A549 (cell line): ENCODE data around the gene OSBPL6. TPM values are rescaled to one million over a fixed set of nuclear protein-coding genes. Genes with fewer than 3 reads are reported as not detected.

Experiments used
- ATAC-seq, 2 experiments: fragments of 200-7000 bp in 1 of 2; fragments of >200 bp in 1 of 2; cut with Nextera tagmentation in 1 of 2; cut with Tn5 transposase in 1 of 2; 3 replicates each; pipeline versions ENCODE4 v1.8.0 to v1.9.1; 2018 to 2020; ENCODE audit warnings: mild to moderate bottlenecking in 1 of 2, moderate library complexity in 1 of 2
- CTCF ChIA-PET: fragments of 300-600 bp; sonication (Branson Sonifier 250); formaldehyde crosslinking; extraction: SDS; loops from one replicate; lab custom pipeline; 2021; ENCODE audit warnings: antibody characterized with exemption, inconsistent platforms; lab: Yijun Ruan, JAX
- POLR2A ChIA-PET: fragments of 350-600 bp; formaldehyde crosslinking; extraction: SDS; loops from one replicate; lab custom pipeline; 2021; ENCODE audit warnings: antibody characterized with exemption, inconsistent platforms; lab: Yijun Ruan, JAX
- DNase-seq, 2 experiments: peaks; one replicate each; pipeline versions ENCODE4 v3.0.0 to v3.0.0-alpha.2; 2011 to 2016; ENCODE audit warnings: low read depth in 1 of 2, low spot score in 1 of 2
- FAIRE-seq: peaks from 2 replicates; lab custom pipeline; 2011; peaks lifted over from hg19 to GRCh38; lab: Jason Lieb, UNC
- H3K27ac ChIP-seq, 2 experiments: fragments of >200 bp; sonication (Bioruptor Twin); formaldehyde crosslinking; 3 replicates each; pipeline ENCODE4 v1.5.1; 2016 to 2017
- H3K4me1 ChIP-seq: fragments of >200 bp; sonication (Bioruptor Twin); formaldehyde crosslinking; 3 replicates; pipeline ENCODE4 v1.6.1; 2016
- H3K4me2 ChIP-seq: fragments of >200 bp; sonication (Bioruptor Twin); formaldehyde crosslinking; 3 replicates; pipeline ENCODE4 v1.6.1; 2016
- H3K4me3 ChIP-seq: fragments of >200 bp; sonication (Bioruptor Twin); formaldehyde crosslinking; 3 replicates; pipeline ENCODE4 v1.5.1; 2016
- H3K9me3 ChIP-seq: fragments of >200 bp; sonication (Bioruptor Twin); formaldehyde crosslinking; 3 replicates; pipeline ENCODE4 v1.6.1; 2016
- CBX2 ChIP-seq: fragments of 200-600 bp; sonication (generic); IDR thresholded peaks from 2 replicates; pipeline ENCODE4 v1.6.1; 2016; ENCODE audit warnings: low read depth, mild to moderate bottlenecking, borderline replicate concordance
- CEBPB ChIP-seq, 2 experiments: fragments of >200 bp in 1 of 2; sonication (Bioruptor Twin) in 1 of 2; formaldehyde crosslinking in 1 of 2; IDR thresholded peaks; 2 replicates each; pipeline ENCODE4 v1.6.1; 2012 to 2016
- EHF ChIP-seq: fragments of 250-450 bp; sonication (Bioruptor Pico); IDR thresholded peaks from 2 replicates; pipeline ENCODE4 v1.5.0; 2020; ENCODE audit warnings: mild to moderate bottlenecking
- FOSL2 ChIP-seq, 2 experiments: fragments of 450-650 bp in 1 of 2; fragments of >200 bp in 1 of 2; sonication (Bioruptor Twin) in 1 of 2; formaldehyde crosslinking; IDR thresholded peaks; 2 replicates each; pipeline versions ENCODE4 v1.5.0 to v1.6.1; 2016 to 2020; ENCODE audit warnings: mild to moderate bottlenecking in 1 of 2, moderate library complexity in 1 of 2
- GATA3 ChIP-seq: IDR thresholded peaks from 2 replicates; pipeline ENCODE4 v1.6.1; 2012; ENCODE audit warnings: borderline replicate concordance
- HDAC2 ChIP-seq: fragments of 200-600 bp; sonication (generic); IDR thresholded peaks from 2 replicates; pipeline ENCODE4 v1.6.1; 2016
- HES2 ChIP-seq: fragments of >200 bp; sonication (Bioruptor Twin); formaldehyde crosslinking; IDR thresholded peaks from 2 replicates; pipeline ENCODE4 v1.6.1; 2016
- HOXB5 ChIP-seq: fragments of 250-450 bp; sonication (Bioruptor Pico); IDR thresholded peaks from 2 replicates; pipeline ENCODE4 v1.5.0; 2020; ENCODE audit warnings: mild to moderate bottlenecking, moderate library complexity
- JUN ChIP-seq, 2 experiments: fragments of >200 bp; sonication (Bioruptor Twin); formaldehyde crosslinking; IDR thresholded peaks; 2 replicates in 1 of 2; 3 replicates in 1 of 2; pipeline ENCODE4 v1.6.1; 2016 to 2017
- JUNB ChIP-seq: fragments of >200 bp; sonication (Bioruptor Twin); formaldehyde crosslinking; IDR thresholded peaks from 2 replicates; pipeline ENCODE4 v1.6.1; 2016
- KDM5A ChIP-seq: fragments of 200-600 bp; sonication (generic); IDR thresholded peaks from 2 replicates; pipeline ENCODE4 v1.6.1; 2016; ENCODE audit warnings: antibody characterized with exemption, mild to moderate bottlenecking
- MAX ChIP-seq: IDR thresholded peaks from 2 replicates; pipeline ENCODE4 v1.6.1; 2012
- MAZ ChIP-seq: fragments of 150-350 bp; IDR thresholded peaks from 2 replicates; pipeline ENCODE4 v1.6.1; 2014; ENCODE audit warnings: antibody characterized with exemption, low read depth, low read length, borderline replicate concordance
- NFE2L2 ChIP-seq: fragments of 150-350 bp; conservative IDR thresholded peaks from 2 replicates; pipeline ENCODE4 v1.6.1; 2014; ENCODE audit warnings: low read length
- NR3C1 ChIP-seq: fragments of >200 bp; sonication (Bioruptor Twin); formaldehyde crosslinking; IDR thresholded peaks from 3 replicates; pipeline ENCODE4 v1.6.1; 2017
- RAD21 ChIP-seq, 2 experiments: fragments of >200 bp in 1 of 2; sonication (Bioruptor Twin) in 1 of 2; formaldehyde crosslinking in 1 of 2; IDR thresholded peaks in 1 of 2; conservative IDR thresholded peaks in 1 of 2; 2 replicates in 1 of 2; 3 replicates in 1 of 2; pipeline ENCODE4 v1.6.1; 2012 to 2018; ENCODE audit warnings: inconsistent platforms in 1 of 2
- RARB ChIP-seq: fragments of 250-450 bp; sonication (Bioruptor Pico); IDR thresholded peaks from 2 replicates; pipeline ENCODE4 v1.8.0; 2021; ENCODE audit warnings: mild to moderate bottlenecking, moderate library complexity
- RCOR1 ChIP-seq: fragments of 150-350 bp; IDR thresholded peaks from 2 replicates; pipeline ENCODE4 v1.6.1; 2014; ENCODE audit warnings: antibody characterized with exemption, low read length, low read depth
- REST ChIP-seq: fragments of 200-600 bp; sonication (generic); IDR thresholded peaks from 2 replicates; pipeline ENCODE4 v1.6.1; 2016; ENCODE audit warnings: antibody characterized with exemption, mild to moderate bottlenecking, moderate library complexity
- RFX5 ChIP-seq: fragments of 450-650 bp; IDR thresholded peaks from 2 replicates; pipeline ENCODE4 v1.7.1; 2014; ENCODE audit warnings: antibody characterized with exemption, mild to moderate bottlenecking, moderate library complexity
- RNF2 ChIP-seq: fragments of 200-600 bp; sonication (generic); IDR thresholded peaks from 2 replicates; pipeline ENCODE4 v1.6.1; 2016; ENCODE audit warnings: low read depth, mild to moderate bottlenecking, antibody characterized with exemption, moderate library complexity, borderline replicate concordance
- SREBF2 ChIP-seq: fragments of 450-650 bp; IDR thresholded peaks from 2 replicates; pipeline ENCODE4 v1.6.1; 2014; ENCODE audit warnings: mild to moderate bottlenecking, moderate library complexity
- ZNF302 ChIP-seq: fragments of 250-450 bp; sonication (Bioruptor Pico); IDR thresholded peaks from 2 replicates; pipeline ENCODE4 v1.9.0; 2021; ENCODE audit warnings: inconsistent platforms, mild to moderate bottlenecking, moderate library complexity
- WGBS: methylation state at CpG from one replicate; pipeline ENCODE4 v1.1.6; 2017; ENCODE audit errors: missing lambda C conversion rate; 5-methylcytosine and 5-hydroxymethylcytosine counted together
- polyA plus RNA-seq, 4 experiments: library from polyadenylated mRNA; depleted of rRNA in 3 of 4; stranded (reverse); fragments of >200 nt; fragmentation: RNase III in 1 of 4; extraction: RNeasy Plus Mini Kit Qiagen cat#74134 plus additional on column Dnase treatment in 1 of 4; gene quantifications; 2 replicates in 3 of 4; 3 replicates in 1 of 4; pipeline ENCODE4 v1.2.3, GENCODE V29; 2011 to 2017

The OSBPL6 gene
- polyA plus RNA-seq, 2 of the 4 experiments (the other 2 are of a cell fraction): 2.9 to 8.2 TPM

- Histone ChIP-seq H3K4me1 (no peaks in the 10 kb centered on the region), H3K27ac (no peak overlapping the region), H3K4me3 (no peak overlapping the region), H3K9me3 (no peaks in the 10 kb centered on the region), H3K4me2 (no peak overlapping the region)
- ChIA-PET POLR2A (no interaction called here), CTCF (no interaction called here)
- FAIRE-seq (no peak), DNase-seq (no peak), ATAC-seq (no peak)
- WGBS: 80% methylated on average over 1 of the region's 1 CpG
- TF ChIP-seq FOSL2 (IDR thresholded peaks at IDR 0.05) (no peak), FOSL2 (CRISPR knock-in tag; IDR thresholded peaks at IDR 0.05) (no peak), JUN (IDR thresholded peaks at IDR 0.05) (no peak), GATA3 (no peak), ZNF302 (CRISPR knock-in tag) (no peak)
Measured at GRCh38 chr2:178219247-178219646, 24.9 kb downstream of the OSBPL6 start.

- no peaks in the 10 kb centered on the region for H3K4me1 ChIP-seq
- DNase-seq (no peak), ATAC-seq (no peak), FAIRE-seq (no peak)
- H3K27ac ChIP-seq: no peak overlapping the region
- WGBS: 25% methylated on average over 4 of the region's 4 CpGs
- H3K4me2 ChIP-seq: no peak overlapping the region
- ChIA-PET CTCF (interaction anchor here (0.9 kb wide), 1 partner anchor 194 kb away, joined by 3 read pairs; no protein-coding TSS in a partner anchor), POLR2A (no interaction called here)
- TF ChIP-seq KDM5A: no peak
- TF ChIP-seq RCOR1: no peak
- TF ChIP-seq RAD21 (conservative IDR thresholded peaks at IDR 0.05 in 1 of 2, IDR thresholded peaks at IDR 0.05 in 1 of 2): no peak
- TF ChIP-seq MAX: no peak
- no peak for TF ChIP-seq JUN (IDR thresholded peaks at IDR 0.05)
- no peak overlapping the region for H3K4me3 ChIP-seq
- no peaks in the 10 kb centered on the region for H3K9me3 ChIP-seq
Measured at GRCh38 chr2:178220814-178221213, 26.5 kb downstream of the OSBPL6 start.

- FAIRE-seq (no peak), ATAC-seq (no peak), DNase-seq (no peak)
- no peak overlapping the region for H3K27ac ChIP-seq
- H3K4me1 ChIP-seq: no peaks in the 10 kb centered on the region
- ChIA-PET POLR2A (no interaction called here), CTCF (no interaction called here)
- H3K9me3 ChIP-seq: no peaks in the 10 kb centered on the region
- WGBS: 100% methylated on average over 1 of the region's 1 CpG
- no peak overlapping the region for H3K4me2 ChIP-seq
- no peak for TF ChIP-seq RARB
- TF ChIP-seq EHF: no peak
- no peak for TF ChIP-seq MAZ
- TF ChIP-seq KDM5A: no peak
- TF ChIP-seq HDAC2: no peak
- TF ChIP-seq RNF2: no peak
- no peak for TF ChIP-seq SREBF2
- no peak for TF ChIP-seq HOXB5 (CRISPR knock-in tag)
- TF ChIP-seq NFE2L2: no peak
- TF ChIP-seq NR3C1: no peak
- TF ChIP-seq JUNB: no peak
- TF ChIP-seq, all 56 proteins: peak for 0
- H3K4me3 ChIP-seq: no peak overlapping the region
Measured at GRCh38 chr2:178221556-178221955, 27.2 kb downstream of the OSBPL6 start.

- Histone ChIP-seq H3K27ac (no peak overlapping the region), H3K4me3 (no peak overlapping the region), H3K4me1 (no peaks in the 10 kb centered on the region), H3K9me3 (no peaks in the 10 kb centered on the region), H3K4me2 (no peak overlapping the region)
- WGBS: 68% methylated on average over 4 of the region's 4 CpGs
- DNase-seq (no peak), ATAC-seq (no peak), FAIRE-seq (no peak)
- POLR2A ChIA-PET: no interaction called here
- CTCF ChIA-PET: interaction anchor here (1.5 kb wide), 1 partner anchor 17 kb away, joined by 3 read pairs; no protein-coding TSS in a partner anchor
- TF ChIP-seq RFX5 (no peak), CEBPB (IDR thresholded peaks at IDR 0.05) (no peak), CBX2 (no peak), HES2 (no peak), REST (no peak)
Measured at GRCh38 chr2:178223806-178224205, 29.5 kb downstream of the OSBPL6 start.
